GM10266 (cell line): ENCODE data around the gene NXPH2.

Experiments used
- DNase-seq: peaks from one replicate; pipeline ENCODE4 v3.0.0; 2012; ENCODE audit errors: extremely low spot score
- CTCF ChIP-seq: IDR thresholded peaks from 2 replicates; pipeline ENCODE4 v1.5.1; 2012; ENCODE audit warnings: mild to moderate bottlenecking, low read depth; ENCODE audit not compliant: control insufficient read depth, insufficient read depth; ENCODE audit errors: missing control alignments

Gene NXPH2

GRCh38 chr2:138691667-138692066, 88.5 kb downstream of the NXPH2 start:
- no peak for TF ChIP-seq CTCF
- no peak for DNase-seq

- TF ChIP-seq CTCF = no peak
- DNase-seq = no peak
These were observed 90.5 kb downstream of the NXPH2 start for GRCh38 chr2:138689705-138690104.

GRCh38 chr2:138682163-138682562, 98.0 kb downstream of the NXPH2 start:
- no peak for DNase-seq
- no peak for TF ChIP-seq CTCF

DNA sequence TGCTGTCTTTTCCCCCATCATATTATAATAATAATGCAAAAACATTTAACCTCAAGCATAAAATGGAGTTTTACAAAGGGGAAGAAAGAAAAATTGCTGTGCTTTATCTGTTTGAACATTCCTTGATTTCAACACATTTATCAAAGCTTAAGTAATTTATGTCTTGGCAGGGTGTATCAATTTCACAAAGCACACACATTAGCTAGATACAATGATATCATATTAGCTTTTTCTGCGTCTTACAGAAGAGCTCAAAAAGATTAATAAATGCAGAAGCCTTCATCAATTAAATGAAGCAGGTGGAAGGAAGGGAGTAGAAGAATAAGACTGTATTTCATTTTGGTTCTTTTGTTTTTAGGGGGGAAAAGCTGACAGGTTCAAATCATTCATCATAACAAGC, 103.0 kb downstream of the NXPH2 start:
- no peak for TF ChIP-seq CTCF
- DNase-seq = no peak

- DNase-seq = no peak
- TF ChIP-seq CTCF = no peak
These were observed 103.6 kb downstream of the NXPH2 start for GRCh38 chr2:138676619-138677021.

DNA sequence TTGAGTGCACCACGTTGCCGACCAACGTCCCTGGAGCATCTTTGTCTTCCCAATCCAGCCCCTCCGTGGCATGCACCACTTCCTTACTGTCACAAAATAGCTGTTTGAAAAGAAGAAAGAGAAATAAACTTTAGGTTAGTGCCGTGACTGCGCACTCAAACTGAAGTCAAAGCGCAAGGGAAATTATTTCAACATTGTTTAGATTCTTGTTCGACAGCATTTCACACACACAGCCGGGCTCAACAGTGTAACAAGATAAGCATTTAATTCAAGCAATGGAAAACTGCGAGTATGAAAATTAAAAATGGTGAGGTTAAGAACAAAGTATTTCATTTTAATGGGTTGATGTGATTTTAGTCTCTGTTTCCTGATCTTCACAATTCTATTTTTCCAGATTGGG, 108.6 kb downstream of the NXPH2 start:
- TF ChIP-seq CTCF = no peak
- no peak for DNase-seq

- TF ChIP-seq CTCF = no peak
- DNase-seq = no peak
These were observed 109.5 kb downstream of the NXPH2 start for GRCh38 chr2:138670734-138671133.

GRCh38 chr2:138665937-138666336, 114.3 kb downstream of the NXPH2 start:
- TF ChIP-seq CTCF = no peak
- no peak for DNase-seq
